SU-DHL-6 (cell line): ENCODE results near the gene NPHP4.

Source experiments
- H2AFZ ChIP-seq: fragments of 200-600 bp; sonication (generic); 2 replicates; pipeline ENCODE4 v1.6.1; 2014; ENCODE audit warnings: low read depth, mild to moderate bottlenecking, moderate library complexity, mixed read lengths, antibody characterized with exemption, low read length; ENCODE audit not compliant: severe bottlenecking
- H3F3A ChIP-seq: fragments of 200-600 bp; shearing (Covaris generic); 2 replicates; pipeline ENCODE4 v1.6.0; 2016; ENCODE audit warnings: antibody characterized with exemption, mild to moderate bottlenecking; ENCODE audit not compliant: insufficient read depth
- H3K27ac ChIP-seq: fragments of 200-600 bp; sonication (generic); 2 replicates; pipeline ENCODE4 v1.5.1; 2016; ENCODE audit warnings: low read depth, mild to moderate bottlenecking, low read length, moderate library complexity, mixed read lengths
- H3K27me3 ChIP-seq: fragments of 200-600 bp; sonication (generic), shearing (Covaris generic); 2 replicates; pipeline ENCODE4 v1.6.0; 2014; ENCODE audit warnings: mild to moderate bottlenecking, low read length
- H3K36me3 ChIP-seq: fragments of 200-600 bp; sonication (generic); 2 replicates; pipeline ENCODE4 v1.6.1; 2014; ENCODE audit warnings: mild to moderate bottlenecking, low read length, mixed read lengths
- H3K4me2 ChIP-seq: fragments of 300-600, 200-600 bp; shearing (Covaris generic), sonication (generic); 2 replicates; pipeline ENCODE4 v1.6.0; 2014; ENCODE audit warnings: low read length, low read depth, mild to moderate bottlenecking; ENCODE audit not compliant: poor library complexity, severe bottlenecking
- H3K4me3 ChIP-seq: fragments of 200-600 bp; sonication (generic); 2 replicates; pipeline ENCODE4 v1.5.1; 2014; ENCODE audit warnings: antibody characterized with exemption, low read length, mild to moderate bottlenecking, mixed read lengths; ENCODE audit not compliant: insufficient read depth, poor library complexity, severe bottlenecking
- H3K79me2 ChIP-seq: fragments of 200-600 bp; sonication (generic); 2 replicates; pipeline ENCODE4 v1.6.1; 2014; ENCODE audit warnings: mild to moderate bottlenecking, low read length, moderate library complexity; ENCODE audit not compliant: insufficient read depth
- H3K9ac ChIP-seq: fragments of 200-600 bp; sonication (generic); 2 replicates; pipeline ENCODE4 v1.7.0; 2014; ENCODE audit warnings: mild to moderate bottlenecking, low read length
- H3K9me2 ChIP-seq: fragments of 200-600 bp; sonication (generic); replicated peaks from 2 replicates; pipeline ENCODE4 v1.6.1; 2014; ENCODE audit warnings: low read length; ENCODE audit not compliant: insufficient read depth
- H3K9me3 ChIP-seq: fragments of 200-600 bp; sonication (generic); 2 replicates; pipeline ENCODE4 v1.6.1; 2014; ENCODE audit warnings: low read length, mixed read lengths; ENCODE audit not compliant: insufficient read depth
- H4K20me1 ChIP-seq: fragments of 200-600 bp; sonication (generic); 2 replicates; pipeline ENCODE4 v1.6.1; 2014; ENCODE audit warnings: low read depth, mild to moderate bottlenecking, antibody characterized with exemption, low read length, moderate library complexity, mixed read lengths
- CTCF ChIP-seq: fragments of 200-600 bp; sonication (generic); IDR thresholded peaks from one replicate; pipeline ENCODE4 v1.5.1; 2017; ENCODE audit warnings: antibody characterized with exemption, mild to moderate bottlenecking, low read length, moderate library complexity; ENCODE audit not compliant: insufficient read depth, poor library complexity, severe bottlenecking
- EZH2phosphoT487 ChIP-seq: fragments of 200-600 bp; sonication (generic), shearing (Covaris generic); conservative IDR thresholded peaks from 2 replicates; pipeline ENCODE4 v1.6.1; 2018; ENCODE audit warnings: mild to moderate bottlenecking, antibody characterized with exemption, low read length, moderate library complexity, mixed read lengths

The NPHP4 gene

GRCh38 chr1:5839881-5840550 lies 152.2 kb downstream of the NPHP4 start:
- H3K9me3 ChIP-seq = no peaks in the 10 kb centered on the region
- no peaks in the 10 kb centered on the region for H3K9me2 ChIP-seq
- no peak overlapping the region for H2AFZ ChIP-seq
- no peak overlapping the region for H3K27ac ChIP-seq
- H3K27me3 ChIP-seq = no peaks in the 10 kb centered on the region
- H3K9ac ChIP-seq = no peak overlapping the region
- TF ChIP-seq EZH2phosphoT487 = no peak
- no peak for TF ChIP-seq CTCF
- H3K4me2 ChIP-seq = no peak overlapping the region
- H4K20me1 ChIP-seq = no peaks in the 10 kb centered on the region
- H3K36me3 ChIP-seq = no peaks in the 10 kb centered on the region
- H3K79me2 ChIP-seq = no peaks in the 10 kb centered on the region
- H3F3A ChIP-seq = no peaks in the 10 kb centered on the region
- H3K4me3 ChIP-seq = no peak overlapping the region

GRCh38 chr1:5839161-5839880 lies 152.9 kb downstream of the NPHP4 start:
- Histone ChIP-seq H3K27ac (no peak overlapping the region), H3K36me3 (no peaks in the 10 kb centered on the region), H3K4me3 (no peak overlapping the region), H2AFZ (no peak overlapping the region), H3K9me2 (no peaks in the 10 kb centered on the region), H4K20me1 (no peaks in the 10 kb centered on the region), H3K4me2 (no peak overlapping the region), H3F3A (no peaks in the 10 kb centered on the region), H3K9me3 (no peaks in the 10 kb centered on the region), H3K79me2 (no peaks in the 10 kb centered on the region), H3K9ac (no peak overlapping the region), H3K27me3 (no peaks in the 10 kb centered on the region)
- no peak for TF ChIP-seq CTCF
- TF ChIP-seq EZH2phosphoT487 = no peak

- Histone ChIP-seq H3K79me2 (no peaks in the 10 kb centered on the region), H3K9ac (no peak overlapping the region), H3K9me2 (no peaks in the 10 kb centered on the region), H3K9me3 (no peaks in the 10 kb centered on the region), H3K27ac (no peak overlapping the region), H3K4me3 (no peak overlapping the region), H3K36me3 (no peaks in the 10 kb centered on the region), H3K4me2 (no peak overlapping the region), H3F3A (no peaks in the 10 kb centered on the region), H4K20me1 (no peaks in the 10 kb centered on the region), H2AFZ (no peak overlapping the region), H3K27me3 (no peaks in the 10 kb centered on the region)
- no peak for TF ChIP-seq EZH2phosphoT487
- no peak for TF ChIP-seq CTCF
These were observed 154.1 kb downstream of the NPHP4 start for GRCh38 chr1:5837976-5838653.
